GM12801 (cell line): Measurements from ENCODE around the gene SRGN.

Experiments
- CTCF ChIP-seq: IDR thresholded peaks from one replicate; pipeline ENCODE4 v1.5.1; 2011; ENCODE audit warnings: control low read depth; ENCODE audit not compliant: insufficient read length; ENCODE audit errors: extremely low read depth

The SRGN gene

DNA sequence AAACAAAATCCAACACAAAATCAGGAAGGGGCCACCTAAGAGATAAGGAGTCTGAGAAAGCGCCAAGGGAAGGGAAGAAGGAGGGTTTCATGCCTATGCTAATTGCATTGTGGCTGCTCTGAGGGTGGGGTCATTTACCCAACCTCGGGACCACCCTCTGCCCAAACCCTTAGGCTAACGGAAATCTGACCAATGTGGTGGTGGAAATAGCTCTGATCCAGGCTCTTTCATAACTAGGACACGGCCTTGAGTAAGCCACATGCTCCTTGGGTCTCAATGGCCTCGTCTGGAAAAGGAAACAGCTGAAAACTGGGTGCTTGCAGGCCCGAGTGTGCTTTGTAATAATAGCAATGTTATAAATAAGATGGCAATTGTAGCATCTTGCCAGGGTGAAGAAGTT lies 14.9 kb upstream of the SRGN start:
- TF ChIP-seq CTCF, result no peak

- no peak for TF ChIP-seq CTCF
Observed at GRCh38 chr10:69073736-69074364, 14.1 kb upstream of the SRGN start.

GRCh38 chr10:69074532-69074931 lies 13.4 kb upstream of the SRGN start:
- no peak for TF ChIP-seq CTCF

DNA sequence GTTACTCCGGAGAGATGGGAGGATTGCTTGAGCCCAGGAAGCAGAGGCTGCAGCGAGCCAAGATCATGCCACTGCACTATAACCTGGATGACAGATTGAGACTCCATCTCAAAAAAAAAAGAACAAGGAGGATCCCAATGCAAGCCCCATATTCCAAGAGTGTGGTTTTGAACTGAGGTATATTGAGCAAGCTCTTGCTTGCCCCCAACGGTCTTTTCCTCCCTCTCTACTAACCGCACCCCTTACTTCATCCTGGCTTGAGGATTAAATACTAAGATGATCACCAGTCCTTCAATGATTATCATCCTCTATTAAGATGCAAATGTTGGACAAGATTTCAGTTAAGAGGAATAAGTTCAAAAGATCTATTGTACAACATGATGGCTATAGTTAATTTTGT lies 12.5 kb upstream of the SRGN start:
- no peak for TF ChIP-seq CTCF

GRCh38 chr10:69078311-69078710 lies 9.6 kb upstream of the SRGN start:
- TF ChIP-seq CTCF, result no peak

GRCh38 chr10:69080226-69080625 lies 7.7 kb upstream of the SRGN start:
- TF ChIP-seq CTCF, result no peak

DNA sequence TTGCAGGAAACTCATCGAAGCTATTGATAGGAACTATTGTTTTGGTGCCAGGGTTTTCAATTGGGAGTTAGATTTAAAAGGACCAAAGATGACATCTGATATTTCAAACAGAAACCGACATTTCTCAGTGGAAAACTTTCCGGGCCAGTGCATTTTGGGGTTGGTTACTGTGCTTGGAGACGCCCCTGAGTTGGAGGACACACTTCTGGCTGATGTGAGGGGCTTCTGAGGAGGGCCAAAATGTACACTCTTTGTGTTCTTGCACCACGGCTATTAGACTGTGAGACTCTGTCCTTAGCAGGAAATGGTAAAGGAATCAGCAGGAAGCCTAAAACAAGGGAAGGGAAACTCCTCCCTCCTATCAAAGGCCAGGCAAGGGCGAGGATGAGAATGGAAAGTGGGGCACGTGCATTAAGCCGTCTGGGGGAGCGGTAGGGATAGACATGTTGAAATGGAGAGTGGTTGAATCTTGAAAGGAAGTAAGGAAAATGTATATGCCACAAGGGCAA lies 1.8 kb upstream of the SRGN start:
- no peak for TF ChIP-seq CTCF

- TF ChIP-seq CTCF, result no peak
Observed at GRCh38 chr10:69088471-69088769, 517 bp downstream of the SRGN start.
